HepG2 (cell line): Measurements from ENCODE around the gene ABCG2. TPM values are rescaled to one million over a fixed set of nuclear protein-coding genes. Genes with fewer than 3 reads are reported as not detected.

Source experiments
- ARNT ChIP-seq: fragments of 450-650 bp; IDR thresholded peaks from 2 replicates; pipeline ENCODE4 v1.6.1; 2017
- CHCHD3 ChIP-seq: sonication (generic); formaldehyde crosslinking; IDR thresholded peaks from 2 replicates; pipeline ENCODE4 v1.8.0; 2022; ENCODE audit warnings: mild to moderate bottlenecking, missing genetic modification reagents, moderate library complexity
- HMG20B ChIP-seq: conservative IDR thresholded peaks from 2 replicates; pipeline ENCODE4 v1.6.1; 2016; ENCODE audit warnings: missing genetic modification reagents, missing compliant biosample characterization
- HNRNPLL ChIP-seq: fragments of 200-400 bp; formaldehyde crosslinking; IDR thresholded peaks from 2 replicates; pipeline ENCODE4 v1.6.1; 2017; ENCODE audit warnings: mild to moderate bottlenecking, low read depth, low read length; ENCODE audit not compliant: poor library complexity, severe bottlenecking
- KLF11 ChIP-seq: IDR thresholded peaks from 2 replicates; pipeline ENCODE4 v1.6.1; 2016; ENCODE audit warnings: missing compliant biosample characterization
- PPARG ChIP-seq: conservative IDR thresholded peaks from 2 replicates; pipeline ENCODE4 v1.6.1; 2016; ENCODE audit warnings: missing biosample characterization, missing genetic modification reagents
- RCOR2 ChIP-seq: IDR thresholded peaks from 2 replicates; pipeline ENCODE4 v1.6.1; 2016; ENCODE audit warnings: missing biosample characterization, missing genetic modification reagents
- REPIN1 ChIP-seq: sonication (generic); formaldehyde crosslinking; IDR thresholded peaks from 2 replicates; pipeline ENCODE4 v1.8.0; 2022; ENCODE audit warnings: missing genetic modification reagents, low read depth, mild to moderate bottlenecking, borderline replicate concordance
- SAFB2 ChIP-seq: sonication (generic); formaldehyde crosslinking; IDR thresholded peaks from 2 replicates; pipeline ENCODE4 v1.5.1; 2020; ENCODE audit warnings: missing genetic modification reagents, low read depth, mild to moderate bottlenecking, borderline replicate concordance
- SAP130 ChIP-seq: IDR thresholded peaks from 2 replicates; pipeline ENCODE4 v1.6.1; 2016; ENCODE audit warnings: low read depth
- SIN3B ChIP-seq: fragments of 150-350 bp; IDR thresholded peaks from 2 replicates; pipeline ENCODE4 v1.6.1; 2014; ENCODE audit warnings: low read length
- TOE1 ChIP-seq: sonication (generic); formaldehyde crosslinking; IDR thresholded peaks from 2 replicates; pipeline ENCODE4 v1.4.0; 2020; ENCODE audit warnings: mild to moderate bottlenecking, missing genetic modification reagents
- ZNF547 ChIP-seq: sonication (generic); formaldehyde crosslinking; IDR thresholded peaks from 2 replicates; pipeline ENCODE4 v1.5.1; 2020; ENCODE audit warnings: mild to moderate bottlenecking, missing genetic modification reagents
- polyA plus RNA-seq, 8 experiments: library from polyadenylated mRNA; depleted of rRNA in 3 of 8; stranded (reverse) in 7 of 8; unstranded in 1 of 8; fragments of >200 nt; fragmentation: Illumina TruSeq in 4 of 8; extraction: Trizol in 4 of 8; gene quantifications; 2 replicates each; pipeline versions ENCODE4 v1.2.1 to v1.2.3, GENCODE V29; 2011 to 2016; ENCODE audit warnings: low read depth in 4 of 8, missing spikeins in 1 of 8, mixed read lengths in 1 of 8; ENCODE audit not compliant: insufficient read depth in 1 of 8
- total RNA-seq, 5 experiments: library from RNA; depleted of rRNA; stranded (reverse); fragments of >200 nt; fragmentation: Illumina TruSeq; extraction: Trizol; gene quantifications; 2 replicates each; pipeline ENCODE4 v1.2.3, GENCODE V29; 2016; ENCODE audit warnings: low read depth in 1 of 5
- TF ChIP-seq, protein P1 (sequence below): sonication (generic); formaldehyde crosslinking; IDR thresholded peaks from 2 replicates; pipeline ENCODE4 v1.4.0; 2020; ENCODE audit warnings: missing genetic modification reagents, borderline replicate concordance
- TF ChIP-seq, protein P2 (sequence below): IDR thresholded peaks from 2 replicates; pipeline ENCODE4 v1.6.1; 2016; ENCODE audit warnings: mild to moderate bottlenecking, missing biosample characterization, missing genetic modification reagents
- TF ChIP-seq, protein P3 (sequence below): sonication (generic); formaldehyde crosslinking; IDR thresholded peaks from 2 replicates; pipeline ENCODE4 v1.4.0; 2020; ENCODE audit warnings: missing genetic modification reagents, mild to moderate bottlenecking, borderline replicate concordance
- TF ChIP-seq, protein P4 (sequence below): sonication (generic); formaldehyde crosslinking; IDR thresholded peaks from 2 replicates; pipeline ENCODE4 v1.9.0; 2022; ENCODE audit warnings: missing genetic modification reagents, mild to moderate bottlenecking, borderline replicate concordance
- TF ChIP-seq, protein P5 (sequence below): sonication (generic); formaldehyde crosslinking; IDR thresholded peaks from 2 replicates; pipeline ENCODE4 v1.5.0; 2020; ENCODE audit warnings: missing genetic modification reagents

ABCG2 gene
- total and polyA plus RNA-seq, 2 of the 13 experiments (the other 11 are each of a cell fraction or from before 2014, with no cell fraction given): 10.0 to 15.7 TPM

DNA sequence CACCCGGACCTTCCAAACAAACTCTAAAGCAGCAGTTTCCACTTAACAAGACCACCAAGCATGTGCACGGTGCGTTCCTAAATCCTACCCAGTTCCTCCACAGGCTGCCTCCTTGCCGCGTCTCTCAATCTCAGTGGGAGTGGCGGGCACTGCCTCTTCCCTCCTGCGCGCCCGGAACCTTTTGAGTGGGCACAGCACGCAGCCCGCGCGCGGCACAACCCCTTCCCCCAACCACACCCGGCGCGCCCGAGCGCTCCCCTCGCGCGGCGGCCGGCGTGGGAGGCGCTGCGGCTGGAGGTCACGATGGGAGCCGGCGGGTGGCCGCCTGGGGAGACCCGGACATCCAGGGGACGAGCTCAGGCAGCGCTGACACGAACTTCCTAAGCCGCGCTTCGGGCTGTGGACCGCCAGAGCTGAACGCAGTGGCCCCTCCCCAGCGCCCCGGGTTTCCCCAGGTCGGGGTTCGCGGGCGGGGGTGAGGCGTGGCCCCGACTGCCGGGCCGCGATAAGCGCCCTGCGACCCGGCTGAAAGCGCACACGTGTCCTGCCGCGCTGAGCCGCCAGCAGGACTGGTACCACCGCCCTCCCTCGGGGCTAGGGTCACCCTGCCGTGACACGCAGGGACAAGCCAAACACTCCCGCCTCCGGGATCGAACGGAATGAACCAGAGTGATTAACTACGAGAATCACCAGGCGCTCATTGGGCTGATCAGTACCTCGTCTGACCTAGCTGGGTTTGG, at the start of gene ABCG2 (continued):
- TF ChIP-seq SAFB2 (CRISPR knock-in tag) (peak; percentile 73), TOE1 (no peak), CHCHD3 (CRISPR knock-in tag) (peak; percentile 69; the same call in 1 of the 2 replicates), SIN3B (no peak), ZNF547 (peak; percentile 72; the same call in 1 of the 2 replicates), REPIN1 (CRISPR knock-in tag) (0 out of 2 replicates have a peak, but pooled peaks have one; percentile 8), RCOR2 (no peak), HNRNPLL (peak; percentile 77), HMG20B (CRISPR knock-in tag) (no peak), KLF11 (CRISPR knock-in tag) (no peak), SAP130 (CRISPR knock-in tag) (peak; percentile 78), PPARG (CRISPR knock-in tag) (no peak), ARNT (no peak)
- TF ChIP-seq, protein P1, sequence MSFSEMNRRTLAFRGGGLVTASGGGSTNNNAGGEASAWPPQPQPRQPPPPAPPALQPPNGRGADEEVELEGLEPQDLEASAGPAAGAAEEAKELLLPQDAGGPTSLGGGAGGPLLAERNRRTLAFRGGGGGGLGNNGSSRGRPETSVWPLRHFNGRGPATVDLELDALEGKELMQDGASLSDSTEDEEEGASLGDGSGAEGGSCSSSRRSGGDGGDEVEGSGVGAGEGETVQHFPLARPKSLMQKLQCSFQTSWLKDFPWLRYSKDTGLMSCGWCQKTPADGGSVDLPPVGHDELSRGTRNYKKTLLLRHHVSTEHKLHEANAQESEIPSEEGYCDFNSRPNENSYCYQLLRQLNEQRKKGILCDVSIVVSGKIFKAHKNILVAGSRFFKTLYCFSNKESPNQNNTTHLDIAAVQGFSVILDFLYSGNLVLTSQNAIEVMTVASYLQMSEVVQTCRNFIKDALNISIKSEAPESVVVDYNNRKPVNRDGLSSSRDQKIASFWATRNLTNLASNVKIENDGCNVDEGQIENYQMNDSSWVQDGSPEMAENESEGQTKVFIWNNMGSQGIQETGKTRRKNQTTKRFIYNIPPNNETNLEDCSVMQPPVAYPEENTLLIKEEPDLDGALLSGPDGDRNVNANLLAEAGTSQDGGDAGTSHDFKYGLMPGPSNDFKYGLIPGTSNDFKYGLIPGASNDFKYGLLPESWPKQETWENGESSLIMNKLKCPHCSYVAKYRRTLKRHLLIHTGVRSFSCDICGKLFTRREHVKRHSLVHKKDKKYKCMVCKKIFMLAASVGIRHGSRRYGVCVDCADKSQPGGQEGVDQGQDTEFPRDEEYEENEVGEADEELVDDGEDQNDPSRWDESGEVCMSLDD (CRISPR knock-in tag): peak; percentile 97
- TF ChIP-seq, protein P2, sequence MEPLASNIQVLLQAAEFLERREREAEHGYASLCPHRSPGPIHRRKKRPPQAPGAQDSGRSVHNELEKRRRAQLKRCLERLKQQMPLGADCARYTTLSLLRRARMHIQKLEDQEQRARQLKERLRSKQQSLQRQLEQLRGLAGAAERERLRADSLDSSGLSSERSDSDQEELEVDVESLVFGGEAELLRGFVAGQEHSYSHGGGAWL: peak; percentile 85
- TF ChIP-seq, protein P3, sequence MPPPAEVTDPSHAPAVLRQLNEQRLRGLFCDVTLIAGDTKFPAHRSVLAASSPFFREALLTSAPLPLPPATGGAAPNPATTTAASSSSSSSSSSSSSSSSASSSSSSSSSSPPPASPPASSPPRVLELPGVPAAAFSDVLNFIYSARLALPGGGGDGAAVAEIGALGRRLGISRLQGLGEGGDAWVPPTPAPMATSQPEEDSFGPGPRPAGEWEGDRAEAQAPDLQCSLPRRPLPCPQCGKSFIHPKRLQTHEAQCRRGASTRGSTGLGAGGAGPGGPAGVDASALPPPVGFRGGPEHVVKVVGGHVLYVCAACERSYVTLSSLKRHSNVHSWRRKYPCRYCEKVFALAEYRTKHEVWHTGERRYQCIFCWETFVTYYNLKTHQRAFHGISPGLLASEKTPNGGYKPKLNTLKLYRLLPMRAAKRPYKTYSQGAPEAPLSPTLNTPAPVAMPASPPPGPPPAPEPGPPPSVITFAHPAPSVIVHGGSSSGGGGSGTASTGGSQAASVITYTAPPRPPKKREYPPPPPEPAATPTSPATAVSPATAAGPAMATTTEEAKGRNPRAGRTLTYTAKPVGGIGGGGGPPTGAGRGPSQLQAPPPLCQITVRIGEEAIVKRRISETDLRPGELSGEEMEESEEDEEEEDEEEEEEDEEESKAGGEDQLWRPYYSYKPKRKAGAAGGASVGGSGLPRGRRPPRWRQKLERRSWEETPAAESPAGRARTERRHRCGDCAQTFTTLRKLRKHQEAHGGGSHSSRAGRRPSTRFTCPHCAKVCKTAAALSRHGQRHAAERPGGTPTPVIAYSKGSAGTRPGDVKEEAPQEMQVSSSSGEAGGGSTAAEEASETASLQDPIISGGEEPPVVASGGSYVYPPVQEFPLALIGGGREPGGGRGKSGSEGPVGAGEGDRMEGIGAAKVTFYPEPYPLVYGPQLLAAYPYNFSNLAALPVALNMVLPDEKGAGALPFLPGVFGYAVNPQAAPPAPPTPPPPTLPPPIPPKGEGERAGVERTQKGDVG (CRISPR knock-in tag): 0 out of 2 replicates have a peak, but pooled peaks have one; percentile 52
- TF ChIP-seq, protein P4, sequence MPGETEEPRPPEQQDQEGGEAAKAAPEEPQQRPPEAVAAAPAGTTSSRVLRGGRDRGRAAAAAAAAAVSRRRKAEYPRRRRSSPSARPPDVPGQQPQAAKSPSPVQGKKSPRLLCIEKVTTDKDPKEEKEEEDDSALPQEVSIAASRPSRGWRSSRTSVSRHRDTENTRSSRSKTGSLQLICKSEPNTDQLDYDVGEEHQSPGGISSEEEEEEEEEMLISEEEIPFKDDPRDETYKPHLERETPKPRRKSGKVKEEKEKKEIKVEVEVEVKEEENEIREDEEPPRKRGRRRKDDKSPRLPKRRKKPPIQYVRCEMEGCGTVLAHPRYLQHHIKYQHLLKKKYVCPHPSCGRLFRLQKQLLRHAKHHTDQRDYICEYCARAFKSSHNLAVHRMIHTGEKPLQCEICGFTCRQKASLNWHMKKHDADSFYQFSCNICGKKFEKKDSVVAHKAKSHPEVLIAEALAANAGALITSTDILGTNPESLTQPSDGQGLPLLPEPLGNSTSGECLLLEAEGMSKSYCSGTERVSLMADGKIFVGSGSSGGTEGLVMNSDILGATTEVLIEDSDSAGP: peak; percentile 75; the same call in 1 of the 2 replicates
- TF ChIP-seq, protein P5, sequence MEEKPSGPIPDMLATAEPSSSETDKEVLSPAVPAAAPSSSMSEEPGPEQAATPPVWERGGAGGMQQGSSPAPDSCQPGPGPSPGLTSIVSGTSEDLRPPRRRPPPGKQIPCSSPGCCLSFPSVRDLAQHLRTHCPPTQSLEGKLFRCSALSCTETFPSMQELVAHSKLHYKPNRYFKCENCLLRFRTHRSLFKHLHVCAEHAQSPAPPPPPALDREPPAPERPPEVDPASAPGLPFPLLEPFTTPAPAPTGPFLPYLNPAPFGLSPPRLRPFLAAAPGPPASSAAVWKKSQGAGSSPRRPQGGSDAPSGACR (CRISPR knock-in tag): no peak
